ENCODE results near the gene MACROH2A2. TPM values are rescaled to one million over a fixed set of nuclear protein-coding genes. Genes with fewer than 3 reads are reported as not detected.
A peak's percentile ranks its signal among the peaks of the same experiment; 100 is the strongest.

MACROH2A2 gene
- total RNA-seq, 3 donors from 2014 or later (not counting 1 experiment from before 2014, with no cell fraction given) = 0.78 to 1.4 (median 1.1) TPM

DNA sequence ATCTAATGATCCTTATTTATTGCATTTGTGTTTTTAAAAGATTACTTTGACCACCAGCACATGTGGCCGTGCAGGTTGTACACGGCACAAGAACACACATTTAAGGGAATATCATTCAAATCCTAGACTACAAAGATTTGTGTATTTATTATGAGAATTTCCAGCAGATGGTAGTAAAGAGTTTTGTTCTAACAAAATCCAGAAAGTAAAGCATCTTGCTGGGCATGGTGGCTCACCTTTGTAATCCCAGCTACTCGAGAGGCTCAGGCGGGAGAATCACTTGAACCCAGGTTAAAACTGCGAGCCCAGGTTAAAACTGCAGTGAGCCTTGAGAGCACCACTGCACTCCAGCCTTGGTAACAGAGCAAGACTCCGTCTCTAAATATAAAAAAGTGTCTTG is 31.5 kb downstream of the MACROH2A2 start:
- Histone ChIP-seq H3K4me3 (ENCODE audit: low read length) (no peak overlapping the region), H3K4me1 (ENCODE audit: control insufficient read depth, insufficient read depth, low read length) (no peaks in the 10 kb centered on the region), H3K27me3 (ENCODE audit: control insufficient read depth, insufficient read depth, low read length) (no peaks in the 10 kb centered on the region), H3K9me3 (ENCODE audit: control insufficient read depth, insufficient read depth, low read length) (no peaks in the 10 kb centered on the region), H3K36me3 (ENCODE audit: control insufficient read depth, insufficient read depth, low read length) (no peaks in the 10 kb centered on the region), H3K27ac (ENCODE audit: low read length) (no peak overlapping the region)
- WGBS (ENCODE audit: insufficient coverage) = 86% methylated on average over 4 of the region's 6 CpGs
- Mint-ChIP-seq H3K4me1 (no peaks in the 10 kb centered on the region), H3K36me3 (no peaks in the 10 kb centered on the region), H3K4me3 (no peak overlapping the region), H3K9me3 (no peaks in the 10 kb centered on the region), H3K27ac (no peak overlapping the region), H3K27me3 (ENCODE audit: low read depth in 2 of 2) (peaks cover 0 to 10% of the 10 kb centered on the region in 2 donors)
- TF ChIP-seq, protein P1, sequence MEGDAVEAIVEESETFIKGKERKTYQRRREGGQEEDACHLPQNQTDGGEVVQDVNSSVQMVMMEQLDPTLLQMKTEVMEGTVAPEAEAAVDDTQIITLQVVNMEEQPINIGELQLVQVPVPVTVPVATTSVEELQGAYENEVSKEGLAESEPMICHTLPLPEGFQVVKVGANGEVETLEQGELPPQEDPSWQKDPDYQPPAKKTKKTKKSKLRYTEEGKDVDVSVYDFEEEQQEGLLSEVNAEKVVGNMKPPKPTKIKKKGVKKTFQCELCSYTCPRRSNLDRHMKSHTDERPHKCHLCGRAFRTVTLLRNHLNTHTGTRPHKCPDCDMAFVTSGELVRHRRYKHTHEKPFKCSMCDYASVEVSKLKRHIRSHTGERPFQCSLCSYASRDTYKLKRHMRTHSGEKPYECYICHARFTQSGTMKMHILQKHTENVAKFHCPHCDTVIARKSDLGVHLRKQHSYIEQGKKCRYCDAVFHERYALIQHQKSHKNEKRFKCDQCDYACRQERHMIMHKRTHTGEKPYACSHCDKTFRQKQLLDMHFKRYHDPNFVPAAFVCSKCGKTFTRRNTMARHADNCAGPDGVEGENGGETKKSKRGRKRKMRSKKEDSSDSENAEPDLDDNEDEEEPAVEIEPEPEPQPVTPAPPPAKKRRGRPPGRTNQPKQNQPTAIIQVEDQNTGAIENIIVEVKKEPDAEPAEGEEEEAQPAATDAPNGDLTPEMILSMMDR (IDR thresholded peaks at IDR 0.05) = no peak
- DNase-seq (peak in 1 of 2 donors; percentile 24), ATAC-seq (no peak)
- intact Hi-C loops (cut with micrococcal nuclease) = no loop called here

DNA sequence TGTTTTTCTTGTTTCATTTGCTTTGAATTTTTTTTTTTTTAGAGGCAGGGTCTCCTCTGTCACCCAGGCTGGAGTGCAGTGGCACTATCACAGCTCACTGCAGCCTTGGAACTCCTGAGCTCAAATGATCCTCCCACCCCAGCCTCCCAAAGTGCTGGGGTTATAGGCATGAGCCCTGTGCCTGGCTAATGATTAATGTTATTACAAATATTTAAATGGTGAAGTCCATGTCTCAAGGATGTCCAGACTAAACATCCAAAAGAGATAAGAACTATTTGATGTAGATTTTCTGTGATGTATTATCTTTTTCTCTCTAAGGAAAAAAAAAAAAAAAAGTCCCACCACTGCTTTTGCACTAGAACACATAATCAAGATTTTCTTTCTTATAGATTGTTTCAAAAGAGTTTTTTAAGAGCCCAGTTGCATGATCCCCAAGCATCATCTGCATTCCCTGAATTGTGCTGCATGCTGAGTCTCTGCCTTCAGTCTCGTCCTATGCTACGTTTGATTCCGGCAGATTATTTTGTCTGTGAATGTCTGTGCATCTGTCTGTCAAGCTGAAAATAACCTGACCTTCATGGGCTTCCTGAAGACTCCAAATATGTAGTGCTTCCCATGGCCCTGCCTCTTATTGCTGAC is 33.4 kb downstream of the MACROH2A2 start:
- no peaks in the 10 kb centered on the region for H3K4me1 ChIP-seq (ENCODE audit: control insufficient read depth, insufficient read depth, low read length)
- 94% methylated on average over 3 of the region's 3 CpGs for WGBS (ENCODE audit: insufficient coverage)
- no peak for DNase-seq
- H3K36me3 ChIP-seq (ENCODE audit: control insufficient read depth, insufficient read depth, low read length) = no peaks in the 10 kb centered on the region
- intact Hi-C loops (cut with micrococcal nuclease) = no loop called here
- Mint-ChIP-seq H3K9me3 (no peaks in the 10 kb centered on the region), H3K36me3 (no peaks in the 10 kb centered on the region), H3K27me3 (ENCODE audit: low read depth in 2 of 2) (peaks cover 0 to 9% of the 10 kb centered on the region in 2 donors), H3K27ac (no peak overlapping the region), H3K4me3 (no peak overlapping the region), H3K4me1 (no peaks in the 10 kb centered on the region)
- no peak overlapping the region for H3K27ac ChIP-seq (ENCODE audit: low read length)
- H3K4me3 ChIP-seq (ENCODE audit: low read length) = no peak overlapping the region
- no peak for ATAC-seq
- TF ChIP-seq, protein P1 (IDR thresholded peaks at IDR 0.05) = no peak
- no peaks in the 10 kb centered on the region for H3K9me3 ChIP-seq (ENCODE audit: control insufficient read depth, insufficient read depth, low read length)
- no peaks in the 10 kb centered on the region for H3K27me3 ChIP-seq (ENCODE audit: control insufficient read depth, insufficient read depth, low read length)

DNA sequence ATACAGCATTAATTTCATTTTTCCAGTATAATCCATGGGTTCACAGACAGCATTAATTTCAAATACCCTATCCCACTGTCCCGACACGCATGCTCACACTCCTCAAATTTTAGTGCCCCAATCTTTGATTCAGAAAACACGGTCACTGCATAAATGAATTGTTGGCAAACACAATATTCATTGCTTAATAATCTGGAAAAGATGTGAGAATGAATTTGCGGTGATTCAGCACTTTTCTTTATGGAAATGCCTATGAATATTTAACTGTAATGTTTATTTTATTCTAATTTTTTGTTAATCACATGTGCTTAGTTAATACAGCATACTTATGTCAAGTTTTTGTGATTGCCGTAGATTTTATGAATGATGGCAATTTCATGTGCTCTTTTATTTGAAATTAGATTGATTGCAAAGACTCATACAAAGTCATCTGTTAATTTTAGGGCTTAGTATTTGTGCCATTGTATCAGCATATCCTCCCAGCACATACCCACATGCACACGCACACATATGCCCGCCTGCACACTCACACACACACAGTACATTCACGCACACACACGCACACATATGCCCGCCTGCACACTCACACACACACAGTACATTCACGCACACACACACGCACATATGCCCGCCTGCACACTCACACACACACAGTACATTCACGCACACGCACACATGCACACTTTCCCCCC is 35.1 kb downstream of the MACROH2A2 start:
- Histone ChIP-seq H3K27ac (ENCODE audit: low read length) (no peak overlapping the region), H3K36me3 (ENCODE audit: control insufficient read depth, insufficient read depth, low read length) (no peaks in the 10 kb centered on the region), H3K4me1 (ENCODE audit: control insufficient read depth, insufficient read depth, low read length) (peaks cover 14% of the 10 kb centered on the region), H3K4me3 (ENCODE audit: low read length) (no peak overlapping the region), H3K9me3 (ENCODE audit: control insufficient read depth, insufficient read depth, low read length) (no peaks in the 10 kb centered on the region), H3K27me3 (ENCODE audit: control insufficient read depth, insufficient read depth, low read length) (no peaks in the 10 kb centered on the region)
- H3K4me1 Mint-ChIP-seq = peaks cover 12 to 13% of the 10 kb centered on the region in 2 donors
- no peak for ATAC-seq
- peaks cover 0 to 6% of the 10 kb centered on the region in 2 donors for H3K27me3 Mint-ChIP-seq (ENCODE audit: low read depth in 2 of 2)
- intact Hi-C loops (cut with micrococcal nuclease) = no loop called here
- H3K36me3 Mint-ChIP-seq = no peaks in the 10 kb centered on the region
- DNase-seq = no peak
- TF ChIP-seq, protein P1 (IDR thresholded peaks at IDR 0.05) = no peak
- no peaks in the 10 kb centered on the region for H3K9me3 Mint-ChIP-seq
- H3K4me3 Mint-ChIP-seq = no peak overlapping the region
- no peak overlapping the region for H3K27ac Mint-ChIP-seq
- WGBS (ENCODE audit: insufficient coverage) = 91% methylated on average over 13 of the region's 15 CpGs
